ENCODE data around the gene SLC9A9. TPM values are rescaled to one million over a fixed set of nuclear protein-coding genes. Genes with fewer than 3 reads are reported as not detected.

The SLC9A9 gene
- total and polyA plus RNA-seq, 8 donors, result 0.58 to 29.7 (median 14.0) TPM

DNA sequence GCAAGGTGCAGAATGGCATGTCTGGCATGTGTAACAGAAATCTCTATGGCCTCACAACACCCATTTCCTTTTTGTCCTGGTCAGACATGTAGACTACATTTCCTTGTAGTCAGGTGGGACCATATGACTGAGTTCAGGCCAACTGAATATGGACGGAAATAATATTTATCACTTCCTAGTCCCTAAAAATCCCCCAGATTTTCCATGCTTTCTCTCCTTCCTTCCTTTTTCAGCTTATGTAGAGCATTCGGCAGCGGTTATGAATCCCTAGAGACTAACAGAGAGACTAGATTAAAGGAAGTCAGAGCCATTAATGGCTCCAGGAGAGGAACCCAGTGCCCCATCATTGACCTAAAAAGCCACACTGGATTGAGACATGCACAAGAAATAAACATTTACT is 35.8 kb downstream of the SLC9A9 start:
- 58 to 78% (median 64%) methylated on average over 3 of the region's 3 CpGs for WGBS, 5 donors
- Histone ChIP-seq H3K4me3 (no peak overlapping the region), H3K27me3 (no peaks in the 10 kb centered on the region), H3K36me3 (no peaks in the 10 kb centered on the region), H3K9me3 (no peaks in the 10 kb centered on the region), H3K27ac (peak overlapping the region in 1 of 5 donors; percentile 70), H3K4me1 (peaks cover 0 to 44% (median 9%) of the 10 kb centered on the region in 4 donors)
- intact Hi-C loops (cut with DNase I; ENCODE audit: low total_unique reads), result no loop called here
- DNase-seq, result peak in 1 of 2 donors; percentile 37
- no peak for TF ChIP-seq POLR2A (IDR thresholded peaks at IDR 0.05)
- TF ChIP-seq EP300 (IDR thresholded peaks at IDR 0.05), result no peak
- TF ChIP-seq POLR2AphosphoS5 (IDR thresholded peaks at IDR 0.05), result no peak
- TF ChIP-seq, protein P1, sequence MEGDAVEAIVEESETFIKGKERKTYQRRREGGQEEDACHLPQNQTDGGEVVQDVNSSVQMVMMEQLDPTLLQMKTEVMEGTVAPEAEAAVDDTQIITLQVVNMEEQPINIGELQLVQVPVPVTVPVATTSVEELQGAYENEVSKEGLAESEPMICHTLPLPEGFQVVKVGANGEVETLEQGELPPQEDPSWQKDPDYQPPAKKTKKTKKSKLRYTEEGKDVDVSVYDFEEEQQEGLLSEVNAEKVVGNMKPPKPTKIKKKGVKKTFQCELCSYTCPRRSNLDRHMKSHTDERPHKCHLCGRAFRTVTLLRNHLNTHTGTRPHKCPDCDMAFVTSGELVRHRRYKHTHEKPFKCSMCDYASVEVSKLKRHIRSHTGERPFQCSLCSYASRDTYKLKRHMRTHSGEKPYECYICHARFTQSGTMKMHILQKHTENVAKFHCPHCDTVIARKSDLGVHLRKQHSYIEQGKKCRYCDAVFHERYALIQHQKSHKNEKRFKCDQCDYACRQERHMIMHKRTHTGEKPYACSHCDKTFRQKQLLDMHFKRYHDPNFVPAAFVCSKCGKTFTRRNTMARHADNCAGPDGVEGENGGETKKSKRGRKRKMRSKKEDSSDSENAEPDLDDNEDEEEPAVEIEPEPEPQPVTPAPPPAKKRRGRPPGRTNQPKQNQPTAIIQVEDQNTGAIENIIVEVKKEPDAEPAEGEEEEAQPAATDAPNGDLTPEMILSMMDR (IDR thresholded peaks at IDR 0.05), result no peak

DNA sequence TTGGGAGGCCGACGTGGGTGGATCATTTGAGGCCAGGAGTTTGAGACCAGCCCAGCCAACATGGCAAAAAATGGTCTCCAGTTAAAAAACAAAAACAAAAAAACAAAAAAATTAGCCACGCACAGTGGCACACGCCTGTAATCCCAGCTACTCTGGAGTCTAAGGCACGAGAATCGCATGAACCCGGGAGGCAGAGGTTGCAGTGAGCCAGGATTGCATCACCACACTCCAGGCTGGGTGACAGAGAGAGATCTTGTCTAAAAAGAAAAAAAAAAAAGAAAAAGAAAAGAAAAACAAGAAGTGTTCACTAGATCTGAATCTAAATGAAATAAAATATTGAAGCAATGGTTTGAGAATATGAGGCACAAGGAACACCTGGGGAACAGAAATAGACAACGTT is 36.7 kb downstream of the SLC9A9 start:
- Histone ChIP-seq H3K36me3 (no peaks in the 10 kb centered on the region), H3K27ac (peak overlapping the region in 4 of 5 donors; percentile 17 to 70 (median 56)), H3K4me1 (peaks cover 0 to 53% (median 9%) of the 10 kb centered on the region in 4 donors), H3K4me3 (no peak overlapping the region), H3K27me3 (no peaks in the 10 kb centered on the region), H3K9me3 (no peaks in the 10 kb centered on the region)
- intact Hi-C loops (cut with DNase I; ENCODE audit: low total_unique reads), result no loop called here
- 73 to 91% (median 79%) methylated on average over 8 of the region's 8 CpGs for WGBS, 5 donors
- TF ChIP-seq, protein P1 (IDR thresholded peaks at IDR 0.05), result no peak
- TF ChIP-seq POLR2A (IDR thresholded peaks at IDR 0.05) (no peak), POLR2AphosphoS5 (IDR thresholded peaks at IDR 0.05) (no peak), EP300 (IDR thresholded peaks at IDR 0.05) (no peak)
- DNase-seq, result no peak

GRCh38 chr3:143810953-143811265 is 37.4 kb downstream of the SLC9A9 start:
- intact Hi-C loops (cut with DNase I; ENCODE audit: low total_unique reads), result no loop called here

DNA sequence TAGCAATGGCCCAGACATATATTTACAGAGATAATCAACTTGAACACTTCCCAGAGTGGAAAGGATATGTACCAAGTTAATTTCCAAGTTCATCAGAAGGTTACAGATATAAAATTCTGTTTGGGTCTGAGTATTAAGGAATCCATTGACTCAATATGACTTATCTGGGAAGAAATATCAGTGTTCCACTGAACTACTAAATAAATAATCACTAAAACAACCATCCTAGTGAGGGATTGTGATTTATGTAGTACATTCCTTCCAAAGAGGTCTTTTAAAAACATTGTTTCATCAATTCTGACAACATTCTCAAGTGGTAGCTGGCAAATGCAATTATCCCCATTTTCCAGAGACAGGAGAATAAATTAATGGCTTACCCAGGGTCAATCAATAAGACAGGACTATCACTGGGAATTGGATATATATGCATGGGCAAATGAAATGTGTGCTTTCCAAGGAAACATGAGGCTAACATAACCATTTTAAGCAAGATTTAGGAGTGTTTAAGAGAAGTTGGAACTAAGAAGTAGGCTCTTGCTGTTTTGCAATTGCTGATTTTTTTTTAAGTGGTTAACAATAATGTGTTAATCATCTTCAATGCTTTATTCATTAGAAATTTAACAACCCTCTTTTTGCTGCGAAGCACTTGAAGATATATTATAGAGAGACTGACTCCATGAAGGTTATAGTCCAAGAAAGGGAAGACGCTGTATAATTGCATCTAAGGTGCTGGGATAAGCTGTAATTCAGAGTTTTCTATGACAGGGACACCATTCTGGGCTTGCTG is 37.9 kb downstream of the SLC9A9 start:
- TF ChIP-seq EP300 (IDR thresholded peaks at IDR 0.05) (no peak), POLR2A (IDR thresholded peaks at IDR 0.05) (no peak), POLR2AphosphoS5 (IDR thresholded peaks at IDR 0.05) (no peak)
- TF ChIP-seq, protein P1 (IDR thresholded peaks at IDR 0.05), result no peak
- Histone ChIP-seq H3K4me1 (peaks cover 0 to 57% (median 9%) of the 10 kb centered on the region in 4 donors), H3K4me3 (no peak overlapping the region), H3K27me3 (no peaks in the 10 kb centered on the region), H3K36me3 (no peaks in the 10 kb centered on the region), H3K9me3 (no peaks in the 10 kb centered on the region), H3K27ac (peak overlapping the region in 4 of 5 donors; percentile 22 to 74 (median 70))
- DNase-seq, result no peak
- intact Hi-C loops (cut with DNase I; ENCODE audit: low total_unique reads), result no loop called here
- 79 to 97% (median 93%) methylated on average over 2 of the region's 2 CpGs for WGBS, 5 donors

More at GRCh38 chr3:143810953-143811265, 37.4 kb downstream of the SLC9A9 start:
- Histone ChIP-seq H3K36me3 (no peaks in the 10 kb centered on the region), H3K4me3 (no peak overlapping the region), H3K27me3 (no peaks in the 10 kb centered on the region), H3K4me1 (peaks cover 0 to 57% (median 9%) of the 10 kb centered on the region in 4 donors), H3K9me3 (no peaks in the 10 kb centered on the region), H3K27ac (peak overlapping the region in 3 of 5 donors; percentile 43 to 70 (median 70))
- 80 to 91% (median 86%) methylated on average over 2 of the region's 2 CpGs for WGBS, 5 donors
- TF ChIP-seq EP300 (IDR thresholded peaks at IDR 0.05), result no peak
- TF ChIP-seq, protein P1 (IDR thresholded peaks at IDR 0.05), result no peak
- no peak for TF ChIP-seq POLR2AphosphoS5 (IDR thresholded peaks at IDR 0.05)
- TF ChIP-seq POLR2A (IDR thresholded peaks at IDR 0.05), result no peak
- no peak for DNase-seq
